ENCODE data around the gene PCSK5.

Gene PCSK5

GRCh38 chr9:76213751-76214150 lies 323.3 kb downstream of the PCSK5 start:
- no peak for DNase-seq

- DNase-seq, result no peak
These were observed 324.6 kb downstream of the PCSK5 start for GRCh38 chr9:76215066-76215465.

- no peak for DNase-seq
These were observed 325.7 kb downstream of the PCSK5 start for GRCh38 chr9:76216161-76216649.

DNA sequence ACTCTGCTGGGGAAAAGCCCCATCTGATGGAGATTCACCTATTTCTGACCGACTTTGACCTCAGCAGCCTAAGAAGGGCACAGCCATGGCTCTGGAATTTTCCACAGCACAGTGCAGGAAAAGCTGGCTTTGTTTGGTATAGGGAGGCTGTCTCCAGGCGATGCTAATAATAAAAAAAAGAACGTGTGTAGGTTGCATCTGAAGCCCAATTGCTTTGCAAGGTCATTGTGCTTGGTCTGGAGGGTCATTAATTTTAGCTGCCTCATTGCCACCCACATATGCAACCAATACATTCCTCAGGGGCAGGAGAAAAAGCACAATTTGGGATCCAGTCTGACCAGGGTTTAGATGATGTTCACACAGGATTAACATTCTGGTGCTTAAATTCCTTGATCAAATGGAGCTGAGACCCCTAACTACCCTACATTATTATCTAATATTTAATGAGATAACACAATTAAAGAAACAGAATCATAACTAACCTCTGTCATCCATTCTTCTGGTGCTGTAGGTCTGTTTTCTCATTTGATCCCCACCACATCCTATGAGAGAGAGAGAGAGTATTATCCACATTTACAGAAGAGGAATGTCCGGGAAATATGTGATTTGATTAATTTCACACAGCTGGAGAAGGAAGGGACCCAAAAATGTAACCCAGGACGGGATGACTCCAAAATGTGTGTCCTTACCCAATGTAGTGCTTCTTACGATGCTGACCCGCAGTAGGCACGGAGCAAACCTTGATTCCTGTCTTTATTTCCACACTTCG lies 327.8 kb downstream of the PCSK5 start:
- DNase-seq, result no peak

GRCh38 chr9:76218886-76219445 lies 328.5 kb downstream of the PCSK5 start:
- no peak for DNase-seq

GRCh38 chr9:76219560-76220151 lies 329.2 kb downstream of the PCSK5 start:
- no peak for DNase-seq

DNA sequence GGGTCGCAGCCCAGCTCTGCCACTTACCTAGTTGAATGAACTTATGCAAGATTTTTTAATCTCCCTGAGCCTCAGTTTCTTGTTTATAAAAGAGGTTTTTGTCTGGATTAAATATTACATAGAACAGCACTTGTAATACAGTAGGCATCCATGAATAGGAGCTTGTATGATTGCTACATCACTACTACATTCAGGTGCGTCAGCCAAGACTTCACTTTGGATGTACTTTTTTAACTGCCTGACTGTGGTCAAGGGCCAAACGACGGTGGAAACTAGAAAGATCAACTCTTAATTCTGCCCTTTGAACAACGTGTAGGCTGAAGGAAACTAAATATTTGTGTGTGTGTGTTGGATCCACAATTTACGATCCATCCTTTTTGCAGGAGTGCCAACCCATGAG lies 330.9 kb downstream of the PCSK5 start:
- no peak for DNase-seq

DNA sequence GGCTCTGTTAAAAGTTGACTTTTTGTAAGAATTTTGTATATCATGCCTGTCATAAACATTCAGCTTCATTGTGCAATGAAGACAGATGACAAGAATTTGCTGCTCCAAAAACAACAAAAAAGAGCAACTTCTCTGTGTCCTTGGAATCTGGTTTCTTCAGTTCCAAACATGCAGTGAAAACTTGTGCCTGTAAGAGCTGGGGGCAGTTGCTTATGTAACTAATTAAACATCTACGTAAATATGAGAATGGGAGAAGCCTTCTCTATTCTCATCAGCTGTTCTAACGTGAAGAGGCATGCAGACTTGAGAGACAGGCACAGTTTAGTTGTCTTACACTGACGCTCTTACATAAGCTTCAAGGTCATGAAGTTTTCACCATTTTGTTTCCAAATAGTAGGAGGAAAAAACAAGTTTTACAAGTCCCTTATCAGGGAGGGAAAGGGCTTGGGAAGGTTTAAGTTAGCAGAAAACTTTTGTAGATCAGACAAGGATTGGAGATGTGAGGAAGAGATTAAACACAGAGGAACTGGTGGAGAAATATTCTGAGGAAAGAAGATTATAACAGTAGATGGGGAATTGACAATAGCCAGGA lies 333.4 kb downstream of the PCSK5 start:
- no peak for DNase-seq

- DNase-seq, result no peak
These were observed 336.7 kb downstream of the PCSK5 start for GRCh38 chr9:76227156-76227555.

GRCh38 chr9:76231001-76231400 lies 340.5 kb downstream of the PCSK5 start:
- no peak for DNase-seq

DNA sequence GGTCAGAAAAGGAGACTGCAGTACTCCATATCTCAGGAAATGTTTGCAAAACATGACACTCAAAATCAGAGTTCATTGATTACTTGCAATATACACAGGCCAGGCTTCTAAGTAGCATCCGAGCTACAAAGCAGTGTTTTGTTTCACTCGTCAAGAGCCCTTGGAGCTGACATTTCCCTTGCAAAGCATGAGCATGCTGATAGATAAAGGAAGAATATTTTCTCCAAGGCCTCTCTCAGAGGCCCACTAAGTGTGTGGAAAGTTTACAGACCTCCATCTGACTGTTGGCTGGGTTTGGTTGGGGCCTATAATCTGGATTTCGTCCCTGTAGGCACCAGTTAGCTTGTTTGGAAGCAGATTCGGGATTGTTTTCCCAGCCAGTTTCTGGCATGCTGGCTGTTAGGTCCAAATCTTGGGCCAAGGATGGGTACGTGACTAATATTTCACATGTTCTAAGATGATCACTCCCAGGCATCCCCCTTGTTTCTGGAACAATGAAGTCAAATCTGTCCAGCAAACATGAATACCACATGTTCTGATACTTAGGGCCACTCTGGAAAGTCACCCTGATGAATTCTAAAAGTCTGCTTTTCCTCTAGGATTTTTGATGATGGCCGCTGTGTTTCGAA lies 342.5 kb downstream of the PCSK5 start:
- DNase-seq, result no peak

GRCh38 chr9:76240578-76240977 lies 350.1 kb downstream of the PCSK5 start:
- no peak for DNase-seq

GRCh38 chr9:76245518-76245917 lies 355.0 kb downstream of the PCSK5 start:
- DNase-seq, result no peak

- DNase-seq, result no peak
These were observed 356.2 kb downstream of the PCSK5 start for GRCh38 chr9:76246680-76247079.

DNA sequence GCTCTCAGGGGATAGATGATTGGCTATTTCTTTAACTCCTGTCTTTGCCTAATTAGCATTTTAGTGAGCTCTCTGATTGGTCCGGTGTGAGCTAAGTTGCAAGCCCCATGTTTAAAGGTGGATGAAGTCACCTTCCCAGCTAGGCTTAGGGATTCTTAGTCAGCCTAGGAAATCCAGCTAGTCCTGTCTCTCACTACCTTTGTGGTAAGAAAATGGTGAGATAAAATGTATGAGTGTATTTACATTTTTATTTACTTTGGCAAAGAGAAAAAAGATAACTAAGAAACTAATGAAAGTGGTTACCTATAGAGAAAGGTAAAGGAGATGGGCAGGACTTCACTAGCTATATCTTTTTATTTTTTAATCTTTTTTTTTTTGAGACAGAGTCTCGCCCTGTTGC lies 357.0 kb downstream of the PCSK5 start:
- no peak for DNase-seq

DNA sequence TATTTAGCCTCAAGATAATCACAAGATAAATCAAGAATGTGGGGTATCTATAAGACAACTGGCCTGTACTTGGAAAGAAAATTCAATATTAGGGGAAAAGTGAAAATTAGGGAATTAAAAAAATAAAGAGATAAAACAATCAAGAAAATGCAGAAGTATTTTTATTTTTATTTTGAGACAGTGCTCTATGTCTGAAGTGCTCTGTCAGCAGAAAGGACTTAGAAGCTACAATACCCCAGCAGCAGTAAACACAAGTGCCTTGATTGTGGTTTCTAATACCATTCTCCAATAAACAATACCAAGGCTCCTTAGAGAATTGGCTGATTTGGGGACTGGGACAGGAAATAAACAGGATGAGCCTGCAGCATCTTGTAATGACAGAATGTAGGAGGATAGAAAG lies 358.8 kb downstream of the PCSK5 start:
- no peak for DNase-seq

DNA sequence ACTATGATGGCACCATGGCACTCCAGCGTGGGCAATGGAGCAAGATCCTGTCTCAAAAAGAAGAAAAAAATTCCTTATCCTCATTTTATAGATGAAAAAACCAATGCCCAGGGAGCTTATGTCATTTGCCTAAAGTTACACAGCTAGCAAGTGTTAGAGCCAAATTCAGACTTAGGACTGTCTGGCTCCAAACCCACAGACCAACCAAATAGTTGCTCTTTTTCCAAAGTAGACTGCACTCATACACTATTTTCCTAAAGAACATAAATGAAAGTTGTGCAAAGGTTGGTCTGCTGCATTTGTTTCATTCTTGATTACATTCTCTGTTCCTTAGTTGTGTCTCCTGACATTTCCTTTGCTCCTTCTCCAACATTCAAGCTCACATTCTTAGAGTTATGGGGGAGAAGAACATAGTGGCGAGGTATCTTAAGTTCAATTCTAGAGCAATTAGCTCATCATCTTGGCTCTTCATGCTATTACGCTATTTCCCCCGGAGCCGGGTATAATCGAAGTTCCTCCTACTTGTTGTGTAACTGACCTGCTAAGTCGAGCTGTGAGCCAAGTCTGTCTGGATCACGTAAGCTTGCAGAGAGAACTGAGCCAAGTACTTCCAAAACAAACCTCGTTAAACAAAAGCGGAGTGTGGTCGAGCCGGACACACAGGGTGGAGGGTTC lies 365.4 kb downstream of the PCSK5 start:
- no peak for DNase-seq

DNA sequence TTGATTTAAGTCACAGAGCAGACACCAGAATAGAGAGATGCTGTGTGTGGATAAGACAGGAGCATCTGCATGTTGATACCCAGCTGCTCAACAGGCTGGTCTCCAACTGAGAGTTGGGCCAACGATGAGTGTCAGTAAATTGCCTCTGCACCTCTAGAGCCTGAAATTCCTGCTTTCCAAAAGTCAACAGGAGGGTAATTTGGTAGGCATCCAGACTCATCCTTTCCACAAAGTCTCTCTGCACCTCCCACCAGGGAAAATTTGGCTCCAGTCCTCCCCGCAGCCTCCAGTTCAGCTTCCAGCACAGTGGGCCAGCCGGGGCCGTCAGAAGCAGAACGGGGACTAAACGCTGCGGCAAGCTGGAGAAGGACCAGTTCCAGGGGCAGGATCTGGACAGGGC lies 366.8 kb downstream of the PCSK5 start:
- DNase-seq, result no peak

GRCh38 chr9:76266649-76267283 lies 376.3 kb downstream of the PCSK5 start:
- no peak for DNase-seq

DNA sequence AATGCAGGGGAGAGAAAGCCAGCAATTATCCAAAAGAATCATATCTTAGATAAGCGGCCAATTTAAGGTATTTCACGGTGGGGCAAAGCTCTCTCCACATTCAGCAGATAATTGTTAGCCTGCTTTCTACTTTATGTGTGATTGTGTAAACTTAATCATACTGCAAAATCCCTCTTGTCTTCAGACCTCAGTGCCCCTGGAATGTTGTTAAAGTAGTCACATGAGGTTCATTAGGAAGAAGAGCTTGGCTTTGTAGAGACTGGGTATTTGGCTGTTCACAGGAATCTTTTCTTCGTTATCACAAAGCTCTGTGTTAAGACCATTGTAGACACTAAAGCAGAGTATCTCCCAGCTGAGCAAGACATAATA lies 376.8 kb downstream of the PCSK5 start:
- no peak for DNase-seq

DNA sequence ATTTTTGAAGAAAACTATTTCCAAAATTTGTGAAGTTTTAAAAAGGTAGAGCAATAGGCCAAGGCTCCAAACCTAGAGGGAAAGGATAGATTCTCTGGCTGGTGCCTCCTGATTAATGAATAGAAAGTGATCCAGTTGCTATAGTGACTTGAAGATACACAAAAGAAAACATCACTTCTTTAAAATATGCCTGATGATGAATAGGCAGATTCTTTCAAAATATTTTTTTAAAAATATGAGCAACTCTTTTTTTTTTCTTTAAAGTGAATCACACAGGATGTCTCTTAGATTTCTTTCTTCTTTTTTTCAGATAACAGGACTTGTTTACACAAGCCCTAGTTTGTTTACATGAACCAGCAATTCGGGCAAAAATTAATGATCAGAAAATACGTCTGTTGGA lies 379.3 kb downstream of the PCSK5 start:
- DNase-seq, result no peak

- DNase-seq, result no peak
These were observed 381.3 kb downstream of the PCSK5 start for GRCh38 chr9:76271755-76272154.
